HepG2 (cell line): ENCODE measurements around the gene GSKIP. TPM values are rescaled to one million over a fixed set of nuclear protein-coding genes. Genes with fewer than 3 reads are reported as not detected.

Experiments used
- AHR ChIP-seq: IDR thresholded peaks from 2 replicates; pipeline ENCODE4 v1.6.1; 2018; ENCODE audit warnings: missing genetic modification reagents, missing compliant biosample characterization
- ARNT2 ChIP-seq: sonication (generic); formaldehyde crosslinking; IDR thresholded peaks from 2 replicates; pipeline ENCODE4 v1.8.0; 2022; ENCODE audit warnings: mild to moderate bottlenecking, low read depth, missing genetic modification reagents, moderate library complexity
- ARNTL ChIP-seq: sonication (generic); formaldehyde crosslinking; IDR thresholded peaks from 2 replicates; pipeline ENCODE4 v1.4.0; 2020; ENCODE audit warnings: mild to moderate bottlenecking, missing genetic modification reagents
- CENPBD1 ChIP-seq: sonication (generic); formaldehyde crosslinking; IDR thresholded peaks from 2 replicates; pipeline ENCODE4 v1.8.0; 2022; ENCODE audit warnings: missing genetic modification reagents, low read depth, mild to moderate bottlenecking, borderline replicate concordance
- ELF3 ChIP-seq: IDR thresholded peaks from 2 replicates; pipeline ENCODE4 v1.6.1; 2016; ENCODE audit warnings: missing genetic modification reagents, missing compliant biosample characterization
- HIC2 ChIP-seq: sonication (generic); formaldehyde crosslinking; IDR thresholded peaks from 2 replicates; pipeline ENCODE4 v1.9.0; 2022; ENCODE audit warnings: low read depth, missing genetic modification reagents
- KDM6A ChIP-seq: IDR thresholded peaks from 2 replicates; pipeline ENCODE4 v1.6.1; 2016; ENCODE audit warnings: low read depth
- U2AF2 ChIP-seq: fragments of 200-400 bp; formaldehyde crosslinking; IDR thresholded peaks from 2 replicates; pipeline ENCODE4 v1.6.1; 2017; ENCODE audit warnings: low read depth, mild to moderate bottlenecking, low read length
- ZBTB20 ChIP-seq: sonication (generic); formaldehyde crosslinking; IDR thresholded peaks from 2 replicates; pipeline ENCODE4 v1.8.1; 2023; ENCODE audit warnings: missing genetic modification reagents, low read depth, mild to moderate bottlenecking, borderline replicate concordance
- ZMYM2 ChIP-seq: sonication (generic); formaldehyde crosslinking; IDR thresholded peaks from 2 replicates; pipeline ENCODE4 v1.8.0; 2022; ENCODE audit warnings: mild to moderate bottlenecking, missing genetic modification reagents
- ZNF333 ChIP-seq: sonication (generic); formaldehyde crosslinking; IDR thresholded peaks from 2 replicates; pipeline ENCODE4 v1.4.0; 2020; ENCODE audit warnings: mild to moderate bottlenecking, missing genetic modification reagents, borderline replicate concordance
- ZNF614 ChIP-seq: IDR thresholded peaks from 2 replicates; pipeline ENCODE4 v1.6.1; 2018; ENCODE audit warnings: missing biosample characterization, missing genetic modification reagents, inconsistent platforms, borderline replicate concordance
- ZNF816 ChIP-seq: sonication (generic); formaldehyde crosslinking; IDR thresholded peaks from 2 replicates; pipeline ENCODE4 v1.8.0; 2022; ENCODE audit warnings: missing genetic modification reagents, mild to moderate bottlenecking, borderline replicate concordance
- ZNF839 ChIP-seq: sonication (generic); formaldehyde crosslinking; IDR thresholded peaks from 2 replicates; pipeline ENCODE4 v1.4.0; 2020; ENCODE audit warnings: missing genetic modification reagents, mild to moderate bottlenecking, borderline replicate concordance
- ZNF883 ChIP-seq: sonication (generic); formaldehyde crosslinking; IDR thresholded peaks from 2 replicates; pipeline ENCODE4 v1.5.1; 2020; ENCODE audit warnings: mild to moderate bottlenecking, missing genetic modification reagents; ENCODE audit errors: not compliant biosample characterization
- polyA plus RNA-seq, 8 experiments: library from polyadenylated mRNA; depleted of rRNA in 3 of 8; stranded (reverse) in 7 of 8; unstranded in 1 of 8; fragments of >200 nt; fragmentation: Illumina TruSeq in 4 of 8; extraction: Trizol in 4 of 8; gene quantifications; 2 replicates each; pipeline versions ENCODE4 v1.2.1 to v1.2.3, GENCODE V29; 2011 to 2016; ENCODE audit warnings: low read depth in 4 of 8, missing spikeins in 1 of 8, mixed read lengths in 1 of 8; ENCODE audit not compliant: insufficient read depth in 1 of 8
- total RNA-seq, 5 experiments: library from RNA; depleted of rRNA; stranded (reverse); fragments of >200 nt; fragmentation: Illumina TruSeq; extraction: Trizol; gene quantifications; 2 replicates each; pipeline ENCODE4 v1.2.3, GENCODE V29; 2016; ENCODE audit warnings: low read depth in 1 of 5
- TF ChIP-seq, protein P1 (sequence below): sonication (generic); formaldehyde crosslinking; conservative IDR thresholded peaks from 2 replicates; pipeline ENCODE4 v1.8.1; 2023; ENCODE audit warnings: missing genetic modification reagents
- TF ChIP-seq, protein P2 (sequence below): sonication (generic); formaldehyde crosslinking; IDR thresholded peaks from 2 replicates; pipeline ENCODE4 v1.4.0; 2020; ENCODE audit warnings: missing genetic modification reagents
- TF ChIP-seq, protein P3 (sequence below): sonication (generic); formaldehyde crosslinking; IDR thresholded peaks from 2 replicates; pipeline ENCODE4 v1.5.1; 2020; ENCODE audit warnings: missing genetic modification reagents, mild to moderate bottlenecking, borderline replicate concordance
- TF ChIP-seq, protein P4 (sequence below): sonication (generic); formaldehyde crosslinking; conservative IDR thresholded peaks from 2 replicates; pipeline ENCODE4 v1.8.0; 2022; ENCODE audit warnings: mild to moderate bottlenecking, moderate library complexity, missing genetic modification reagents

The GSKIP gene
- total and polyA plus RNA-seq, 2 of the 13 experiments (the other 11 are each of a cell fraction or from before 2014, with no cell fraction given) = 12.5 to 27.3 TPM

DNA sequence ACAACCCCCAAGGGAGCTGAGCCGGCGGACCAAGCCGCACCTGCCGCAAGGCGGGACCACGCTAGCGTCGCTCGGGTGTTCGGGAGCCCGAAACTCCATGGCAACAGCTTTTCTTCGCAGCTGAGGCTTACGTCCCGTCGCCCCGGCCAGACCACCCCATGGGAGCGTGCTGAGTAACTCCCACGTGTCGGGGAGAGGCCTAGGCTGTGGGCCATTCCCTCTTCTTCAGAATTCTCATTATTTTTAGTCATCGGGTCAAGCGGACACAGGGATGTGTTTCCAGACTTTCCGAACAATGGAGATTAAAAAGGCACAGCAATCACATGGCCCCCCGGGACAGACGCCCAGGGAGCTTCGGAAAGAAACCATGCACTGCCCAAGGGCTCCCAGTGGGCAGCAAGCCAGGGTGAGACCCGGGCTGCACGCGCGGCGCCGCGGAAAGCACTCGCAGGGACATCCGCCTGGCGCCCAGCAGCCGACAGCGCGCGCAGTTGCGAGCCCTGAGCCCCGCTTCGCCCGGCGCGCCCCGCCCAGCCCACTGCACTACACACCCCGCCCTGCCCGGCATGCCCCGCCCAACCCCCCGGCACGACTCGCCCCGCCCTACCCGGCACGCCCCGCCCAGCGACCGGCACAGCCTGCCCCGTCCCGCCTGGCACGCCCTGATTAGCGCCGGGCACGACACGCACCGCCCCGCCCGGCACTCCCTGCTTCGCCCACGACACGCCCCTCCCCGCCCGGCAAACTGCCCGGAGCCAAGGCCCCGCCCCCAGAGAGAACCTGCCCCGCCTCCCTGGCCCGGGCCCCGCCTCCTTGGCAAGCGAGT, 28.2 kb downstream of the GSKIP start (continued):
- TF ChIP-seq, protein P1, sequence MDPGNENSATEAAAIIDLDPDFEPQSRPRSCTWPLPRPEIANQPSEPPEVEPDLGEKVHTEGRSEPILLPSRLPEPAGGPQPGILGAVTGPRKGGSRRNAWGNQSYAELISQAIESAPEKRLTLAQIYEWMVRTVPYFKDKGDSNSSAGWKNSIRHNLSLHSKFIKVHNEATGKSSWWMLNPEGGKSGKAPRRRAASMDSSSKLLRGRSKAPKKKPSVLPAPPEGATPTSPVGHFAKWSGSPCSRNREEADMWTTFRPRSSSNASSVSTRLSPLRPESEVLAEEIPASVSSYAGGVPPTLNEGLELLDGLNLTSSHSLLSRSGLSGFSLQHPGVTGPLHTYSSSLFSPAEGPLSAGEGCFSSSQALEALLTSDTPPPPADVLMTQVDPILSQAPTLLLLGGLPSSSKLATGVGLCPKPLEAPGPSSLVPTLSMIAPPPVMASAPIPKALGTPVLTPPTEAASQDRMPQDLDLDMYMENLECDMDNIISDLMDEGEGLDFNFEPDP (CRISPR knock-in tag) = no peak
- TF ChIP-seq AHR = 0 out of 2 replicates have a peak, but pooled peaks have one; percentile 59
- peak; percentile 17; the same call in 1 of the 2 replicates for TF ChIP-seq HIC2 (CRISPR knock-in tag)
- no peak for TF ChIP-seq ZNF333
- TF ChIP-seq ZBTB20 = peak; percentile 25; the same call in 1 of the 2 replicates
- TF ChIP-seq U2AF2 = 0 out of 2 replicates have a peak, but pooled peaks have one; percentile 51
- no peak for TF ChIP-seq ARNTL (CRISPR knock-in tag)
- no peak for TF ChIP-seq ZNF839 (CRISPR knock-in tag)
- TF ChIP-seq, protein P2, sequence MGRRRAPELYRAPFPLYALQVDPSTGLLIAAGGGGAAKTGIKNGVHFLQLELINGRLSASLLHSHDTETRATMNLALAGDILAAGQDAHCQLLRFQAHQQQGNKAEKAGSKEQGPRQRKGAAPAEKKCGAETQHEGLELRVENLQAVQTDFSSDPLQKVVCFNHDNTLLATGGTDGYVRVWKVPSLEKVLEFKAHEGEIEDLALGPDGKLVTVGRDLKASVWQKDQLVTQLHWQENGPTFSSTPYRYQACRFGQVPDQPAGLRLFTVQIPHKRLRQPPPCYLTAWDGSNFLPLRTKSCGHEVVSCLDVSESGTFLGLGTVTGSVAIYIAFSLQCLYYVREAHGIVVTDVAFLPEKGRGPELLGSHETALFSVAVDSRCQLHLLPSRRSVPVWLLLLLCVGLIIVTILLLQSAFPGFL = no peak
- TF ChIP-seq CENPBD1 = no peak
- TF ChIP-seq ELF3 (CRISPR knock-in tag) = no peak; the same call in 1 of the 2 replicates
- TF ChIP-seq ZNF816 (CRISPR knock-in tag) = no peak
- TF ChIP-seq ZNF883 (CRISPR knock-in tag) = peak; percentile 52
- TF ChIP-seq ZMYM2 = no peak
- TF ChIP-seq ZNF614 (CRISPR knock-in tag) = no peak
- no peak for TF ChIP-seq KDM6A (CRISPR knock-in tag)
- TF ChIP-seq, protein P3, sequence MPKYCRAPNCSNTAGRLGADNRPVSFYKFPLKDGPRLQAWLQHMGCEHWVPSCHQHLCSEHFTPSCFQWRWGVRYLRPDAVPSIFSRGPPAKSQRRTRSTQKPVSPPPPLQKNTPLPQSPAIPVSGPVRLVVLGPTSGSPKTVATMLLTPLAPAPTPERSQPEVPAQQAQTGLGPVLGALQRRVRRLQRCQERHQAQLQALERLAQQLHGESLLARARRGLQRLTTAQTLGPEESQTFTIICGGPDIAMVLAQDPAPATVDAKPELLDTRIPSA = no peak
- TF ChIP-seq, protein P4, sequence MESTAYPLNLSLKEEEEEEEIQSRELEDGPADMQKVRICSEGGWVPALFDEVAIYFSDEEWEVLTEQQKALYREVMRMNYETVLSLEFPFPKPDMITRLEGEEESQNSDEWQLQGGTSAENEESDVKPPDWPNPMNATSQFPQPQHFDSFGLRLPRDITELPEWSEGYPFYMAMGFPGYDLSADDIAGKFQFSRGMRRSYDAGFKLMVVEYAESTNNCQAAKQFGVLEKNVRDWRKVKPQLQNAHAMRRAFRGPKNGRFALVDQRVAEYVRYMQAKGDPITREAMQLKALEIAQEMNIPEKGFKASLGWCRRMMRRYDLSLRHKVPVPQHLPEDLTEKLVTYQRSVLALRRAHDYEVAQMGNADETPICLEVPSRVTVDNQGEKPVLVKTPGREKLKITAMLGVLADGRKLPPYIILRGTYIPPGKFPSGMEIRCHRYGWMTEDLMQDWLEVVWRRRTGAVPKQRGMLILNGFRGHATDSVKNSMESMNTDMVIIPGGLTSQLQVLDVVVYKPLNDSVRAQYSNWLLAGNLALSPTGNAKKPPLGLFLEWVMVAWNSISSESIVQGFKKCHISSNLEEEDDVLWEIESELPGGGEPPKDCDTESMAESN (CRISPR knock-in tag) = no peak
- TF ChIP-seq ARNT2 (CRISPR knock-in tag) = no peak; the same call in 1 of the 2 replicates
